ENCODE results near the gene SUN1.
A peak's percentile ranks its signal among the peaks of the same experiment; 100 is the strongest.

The SUN1 gene

DNA sequence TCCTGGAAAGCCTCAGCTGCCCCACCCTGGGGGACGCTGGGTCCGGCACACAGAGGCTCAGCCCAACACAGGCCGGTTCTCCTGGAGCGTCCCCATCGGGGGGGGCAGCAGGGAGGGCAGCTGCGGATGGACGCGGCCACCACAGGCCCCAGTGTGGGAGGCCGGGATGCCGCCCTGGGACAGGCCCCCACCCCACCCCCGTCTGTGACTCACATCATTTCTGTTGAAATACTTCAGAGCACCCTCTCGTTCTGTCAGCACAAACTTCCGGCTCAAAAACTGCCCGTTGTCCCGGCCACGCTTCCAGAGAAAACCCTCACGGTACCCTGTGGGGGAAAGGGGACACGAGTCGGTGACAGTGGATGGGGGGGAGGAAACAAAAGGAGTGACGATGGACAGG is 72.6 kb downstream of the SUN1 start:
- DNase-seq (ENCODE audit: insufficient read length, low spot score) (no peak), FAIRE-seq (no peak)
- TF ChIP-seq POU2F2 (IDR thresholded peaks at IDR 0.05; ENCODE audit: low read depth, low read length) (no peak), POLR2A (IDR thresholded peaks at IDR 0.05; ENCODE audit: low read depth, low read length) (no peak), TAF1 (IDR thresholded peaks at IDR 0.05; ENCODE audit: low read depth, low read length) (no peak), SPI1 (IDR thresholded peaks at IDR 0.05; ENCODE audit: low read depth, low read length) (no peak), POLR2AphosphoS5 (IDR thresholded peaks at IDR 0.05; ENCODE audit: low read depth, low read length) (no peak), PAX5 (IDR thresholded peaks at IDR 0.05; ENCODE audit: insufficient read depth, low read length, severe bottlenecking) (no peak)

GRCh38 chr7:906776-907157 is 74.5 kb downstream of the SUN1 start:
- TF ChIP-seq POLR2AphosphoS5 (IDR thresholded peaks at IDR 0.05; ENCODE audit: low read depth, low read length) (no peak), SPI1 (IDR thresholded peaks at IDR 0.05; ENCODE audit: low read depth, low read length) (no peak), POU2F2 (IDR thresholded peaks at IDR 0.05; ENCODE audit: low read depth, low read length) (no peak), POLR2A (IDR thresholded peaks at IDR 0.05; ENCODE audit: low read depth, low read length) (no peak), PAX5 (IDR thresholded peaks at IDR 0.05; ENCODE audit: insufficient read depth, low read length, severe bottlenecking) (no peak), TAF1 (IDR thresholded peaks at IDR 0.05; ENCODE audit: low read depth, low read length) (no peak)
- DNase-seq (ENCODE audit: insufficient read length, low spot score) (no peak), FAIRE-seq (no peak)

DNA sequence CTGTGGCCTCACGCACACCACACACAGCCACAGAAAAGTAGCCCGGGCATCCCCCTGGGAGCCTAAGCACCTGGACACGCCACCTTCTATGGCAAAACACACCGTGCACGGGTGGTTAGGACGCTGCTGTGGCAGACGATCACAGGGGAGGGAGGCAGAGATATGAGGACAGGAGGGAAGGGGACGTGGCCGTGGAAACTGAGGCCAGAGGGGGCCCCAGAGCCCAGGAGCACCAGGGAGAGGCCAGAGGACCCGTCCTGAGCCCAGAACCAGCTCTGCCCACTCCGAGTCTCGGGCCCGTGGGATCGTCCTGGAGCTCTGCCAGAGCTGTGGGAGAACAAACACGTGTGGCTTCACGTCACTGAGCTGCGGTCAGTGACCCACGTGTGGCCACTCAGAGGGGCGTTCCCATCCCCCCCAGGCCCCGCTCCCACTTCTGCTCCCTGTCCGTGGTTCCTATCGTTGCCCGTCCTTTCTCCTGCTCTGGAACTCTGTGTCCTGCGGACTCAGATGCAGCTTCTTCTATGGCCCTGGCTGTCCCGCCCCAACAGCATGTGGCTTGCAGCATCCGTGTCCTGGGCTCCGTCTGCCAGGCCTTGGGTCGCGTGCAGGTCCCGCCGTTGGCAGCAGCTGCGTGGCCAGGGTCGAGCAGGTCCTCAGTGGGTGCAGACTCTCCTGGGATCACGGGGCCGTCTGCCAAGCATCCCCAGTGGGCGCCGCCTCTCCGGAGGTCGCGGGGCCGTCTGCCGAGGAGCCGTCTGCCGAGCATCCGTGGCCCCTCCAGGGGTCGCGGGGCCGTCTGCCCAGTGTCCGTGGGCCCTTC is 75.1 kb downstream of the SUN1 start:
- TF ChIP-seq TAF1 (IDR thresholded peaks at IDR 0.05; ENCODE audit: low read depth, low read length) = no peak
- TF ChIP-seq POU2F2 (IDR thresholded peaks at IDR 0.05; ENCODE audit: low read depth, low read length) = no peak
- TF ChIP-seq POLR2A (IDR thresholded peaks at IDR 0.05; ENCODE audit: low read depth, low read length) = no peak
- TF ChIP-seq PAX5 (IDR thresholded peaks at IDR 0.05; ENCODE audit: insufficient read depth, low read length, severe bottlenecking) = no peak
- no peak for TF ChIP-seq POLR2AphosphoS5 (IDR thresholded peaks at IDR 0.05; ENCODE audit: low read depth, low read length)
- TF ChIP-seq SPI1 (IDR thresholded peaks at IDR 0.05; ENCODE audit: low read depth, low read length) = no peak
- DNase-seq (ENCODE audit: insufficient read length, low spot score) = no peak
- no peak for FAIRE-seq

DNA sequence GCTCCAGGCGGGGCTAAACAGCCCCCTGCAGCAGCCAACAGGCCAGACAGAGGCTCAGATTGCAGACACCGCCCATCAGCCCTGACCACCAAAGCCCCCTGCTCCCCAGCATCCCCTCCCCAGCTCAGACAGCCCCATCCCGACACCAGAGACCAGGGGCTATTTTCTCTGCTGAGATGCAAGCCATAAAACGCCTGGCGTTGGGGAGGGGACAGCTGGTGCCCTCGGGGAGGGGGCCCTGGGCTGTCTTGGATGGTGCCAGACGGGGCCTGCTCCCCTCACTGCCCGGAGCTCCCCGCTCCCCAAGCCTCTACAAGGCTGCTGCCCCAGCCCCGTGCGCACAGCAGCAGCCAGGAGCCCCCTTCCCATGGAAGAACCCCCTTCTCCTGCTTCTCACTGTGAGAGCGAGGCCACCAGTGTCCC is 75.9 kb downstream of the SUN1 start:
- no peak for DNase-seq (ENCODE audit: insufficient read length, low spot score)
- TF ChIP-seq SPI1 (IDR thresholded peaks at IDR 0.05; ENCODE audit: low read depth, low read length) (no peak), PAX5 (IDR thresholded peaks at IDR 0.05; ENCODE audit: insufficient read depth, low read length, severe bottlenecking) (no peak), TAF1 (IDR thresholded peaks at IDR 0.05; ENCODE audit: low read depth, low read length) (no peak), POLR2AphosphoS5 (IDR thresholded peaks at IDR 0.05; ENCODE audit: low read depth, low read length) (no peak), POU2F2 (IDR thresholded peaks at IDR 0.05; ENCODE audit: low read depth, low read length) (no peak), POLR2A (IDR thresholded peaks at IDR 0.05; ENCODE audit: low read depth, low read length) (no peak)
- FAIRE-seq = no peak

- DNase-seq (ENCODE audit: insufficient read length, low spot score) = peak; percentile 98
- TF ChIP-seq PAX5 (IDR thresholded peaks at IDR 0.05; ENCODE audit: insufficient read depth, low read length, severe bottlenecking) = peak; percentile 13
- peak; percentile 80 for FAIRE-seq
These were observed 76.5 kb downstream of the SUN1 start for GRCh38 chr7:908591-909357.

- DNase-seq (ENCODE audit: insufficient read length, low spot score) (no peak), FAIRE-seq (peak; percentile 80)
- no peak for TF ChIP-seq POU2F2 (IDR thresholded peaks at IDR 0.05; ENCODE audit: low read depth, low read length)
- no peak for TF ChIP-seq PAX5 (IDR thresholded peaks at IDR 0.05; ENCODE audit: insufficient read depth, low read length, severe bottlenecking)
- TF ChIP-seq SPI1 (IDR thresholded peaks at IDR 0.05; ENCODE audit: low read depth, low read length) = peak; percentile 57
- no peak for TF ChIP-seq TAF1 (IDR thresholded peaks at IDR 0.05; ENCODE audit: low read depth, low read length)
- TF ChIP-seq POLR2AphosphoS5 (IDR thresholded peaks at IDR 0.05; ENCODE audit: low read depth, low read length) = no peak
- no peak for TF ChIP-seq POLR2A (IDR thresholded peaks at IDR 0.05; ENCODE audit: low read depth, low read length)
These were observed 77.4 kb downstream of the SUN1 start for GRCh38 chr7:909358-910329.

DNA sequence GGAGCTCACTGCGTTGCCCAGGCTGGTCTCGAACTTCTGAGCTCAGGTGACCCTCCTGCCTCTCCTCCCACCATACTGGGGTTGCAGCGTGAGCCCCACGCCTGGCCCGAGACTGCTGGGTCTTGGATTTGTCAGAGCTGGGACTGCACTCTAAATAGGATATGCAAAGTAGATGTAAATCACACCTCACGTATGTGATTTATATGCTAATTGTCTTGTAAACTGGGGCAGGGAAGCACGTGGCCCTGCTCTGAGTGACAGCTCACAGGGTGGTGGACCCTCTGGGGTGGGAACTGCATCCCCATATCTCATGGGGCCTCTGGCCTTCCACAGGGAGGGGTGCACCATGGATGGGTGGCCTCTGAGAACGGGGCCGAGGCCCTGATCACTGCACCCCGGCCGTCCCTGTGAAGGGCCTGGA is 78.2 kb downstream of the SUN1 start:
- FAIRE-seq (peak; percentile 85), DNase-seq (ENCODE audit: insufficient read length, low spot score) (no peak)
- TF ChIP-seq POLR2A (IDR thresholded peaks at IDR 0.05; ENCODE audit: low read depth, low read length) (no peak), SPI1 (IDR thresholded peaks at IDR 0.05; ENCODE audit: low read depth, low read length) (no peak), TAF1 (IDR thresholded peaks at IDR 0.05; ENCODE audit: low read depth, low read length) (no peak), POU2F2 (IDR thresholded peaks at IDR 0.05; ENCODE audit: low read depth, low read length) (no peak), POLR2AphosphoS5 (IDR thresholded peaks at IDR 0.05; ENCODE audit: low read depth, low read length) (no peak), PAX5 (IDR thresholded peaks at IDR 0.05; ENCODE audit: insufficient read depth, low read length, severe bottlenecking) (no peak)

- FAIRE-seq (no peak), DNase-seq (ENCODE audit: insufficient read length, low spot score) (no peak)
- TF ChIP-seq POLR2AphosphoS5 (IDR thresholded peaks at IDR 0.05; ENCODE audit: low read depth, low read length) (no peak), PAX5 (IDR thresholded peaks at IDR 0.05; ENCODE audit: insufficient read depth, low read length, severe bottlenecking) (no peak), TAF1 (IDR thresholded peaks at IDR 0.05; ENCODE audit: low read depth, low read length) (no peak), POLR2A (IDR thresholded peaks at IDR 0.05; ENCODE audit: low read depth, low read length) (no peak), POU2F2 (IDR thresholded peaks at IDR 0.05; ENCODE audit: low read depth, low read length) (no peak), SPI1 (IDR thresholded peaks at IDR 0.05; ENCODE audit: low read depth, low read length) (no peak)
These were observed 78.7 kb downstream of the SUN1 start for GRCh38 chr7:910931-911431.
